Stimulated activated CD4-positive, alpha-beta T cell treated with anti-CD3 and anti-CD28 coated beads, Interleukin-4, amount 100 ng/mL, for 1 hour (primary cell): ENCODE data around the gene CXCR2.
"Not testable (repeated sequence)": the region's sequence is repeated elsewhere in the genome, so short reads cannot be mapped to it uniquely, and the experiment has no call there.

Source experiments
- DNase-seq: peaks from one replicate; pipeline ENCODE4 v3.0.0-alpha.2; 2020

The CXCR2 gene

GRCh38 chr2:218130822-218131221 is 5.0 kb downstream of the CXCR2 start:
- DNase-seq = no peak

- no peak for DNase-seq
Measured at GRCh38 chr2:218137514-218137913, 11.7 kb downstream of the CXCR2 start.

GRCh38 chr2:218138047-218138446 is 12.2 kb downstream of the CXCR2 start:
- no peak for DNase-seq

- no peak for DNase-seq
Measured at GRCh38 chr2:218145124-218145523, 19.3 kb downstream of the CXCR2 start.

GRCh38 chr2:218146056-218146455 is 20.2 kb downstream of the CXCR2 start:
- DNase-seq = no peak

- DNase-seq = no peak
Measured at GRCh38 chr2:218149098-218149497, 23.3 kb downstream of the CXCR2 start.

- no peak for DNase-seq
Measured at GRCh38 chr2:218149848-218150440, 24.1 kb downstream of the CXCR2 start.

GRCh38 chr2:218152172-218152571 is 26.3 kb downstream of the CXCR2 start:
- no peak for DNase-seq

- no peak for DNase-seq
Measured at GRCh38 chr2:218152777-218153176, 26.9 kb downstream of the CXCR2 start.

GRCh38 chr2:218155953-218156479 is 30.2 kb downstream of the CXCR2 start:
- DNase-seq = no peak

GRCh38 chr2:218161644-218162043 is 35.8 kb downstream of the CXCR2 start:
- no peak for DNase-seq

GRCh38 chr2:218162814-218163213 is 37.0 kb downstream of the CXCR2 start:
- DNase-seq = no peak

- DNase-seq = no peak
Measured at GRCh38 chr2:218166791-218167190, 41.0 kb downstream of the CXCR2 start, which contains the start of gene CXCR1. CXCR1 (minus strand) TSS chr2:218166962; CDS start chr2:218165211, 1,751 bp downstream.

- DNase-seq = no peak
Measured at GRCh38 chr2:218168016-218168415, 42.2 kb downstream of the CXCR2 start.

GRCh38 chr2:218168635-218169462 is 43.0 kb downstream of the CXCR2 start:
- peak; percentile 66 for DNase-seq

GRCh38 chr2:218169757-218170546 is 44.1 kb downstream of the CXCR2 start:
- DNase-seq = no peak

GRCh38 chr2:218171744-218172143 is 45.9 kb downstream of the CXCR2 start:
- not testable (repeated sequence) for DNase-seq

- no peak for DNase-seq
Measured at GRCh38 chr2:218172845-218173244, 47.0 kb downstream of the CXCR2 start.

GRCh38 chr2:218179782-218180181 is 54.0 kb downstream of the CXCR2 start:
- no peak for DNase-seq

GRCh38 chr2:218180467-218181114 is 54.8 kb downstream of the CXCR2 start:
- no peak for DNase-seq

GRCh38 chr2:218184331-218184730 is 58.5 kb downstream of the CXCR2 start:
- no peak for DNase-seq

GRCh38 chr2:218186355-218186766 is 60.5 kb downstream of the CXCR2 start:
- peak; percentile 67 for DNase-seq
